ENCODE data around the gene MRPS27.
"Not testable (repeated sequence)": the region's sequence is repeated elsewhere in the genome, so short reads cannot be mapped to it uniquely, and the experiment has no call there.

The MRPS27 gene

GRCh38 chr5:72194846-72195245 is 125.2 kb downstream of the MRPS27 start:
- no peak for FAIRE-seq

DNA sequence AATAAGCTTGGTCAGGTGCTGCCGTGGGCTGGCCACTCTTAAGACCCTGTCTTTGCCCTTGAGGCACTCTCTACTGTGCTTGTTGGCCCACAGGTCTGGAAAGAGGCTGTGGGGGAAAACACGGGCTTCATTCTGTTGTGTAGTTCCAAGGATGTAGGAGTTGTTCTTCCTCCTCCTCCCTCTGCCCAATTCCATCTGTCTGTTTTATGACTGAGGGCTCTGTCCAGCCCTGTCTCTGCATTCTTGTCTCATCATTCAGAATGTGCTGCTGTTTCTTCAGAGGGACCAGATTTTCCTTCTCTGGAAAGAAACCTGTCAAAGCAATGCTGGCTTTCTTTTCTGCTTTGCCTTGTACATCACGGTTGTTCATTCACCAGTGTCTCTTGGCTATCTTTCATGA is 128.6 kb downstream of the MRPS27 start:
- no peak for FAIRE-seq

GRCh38 chr5:72189146-72189545 is 130.9 kb downstream of the MRPS27 start:
- FAIRE-seq, result no peak

- FAIRE-seq, result no peak
Measured at GRCh38 chr5:72188166-72188565, 131.9 kb downstream of the MRPS27 start.

DNA sequence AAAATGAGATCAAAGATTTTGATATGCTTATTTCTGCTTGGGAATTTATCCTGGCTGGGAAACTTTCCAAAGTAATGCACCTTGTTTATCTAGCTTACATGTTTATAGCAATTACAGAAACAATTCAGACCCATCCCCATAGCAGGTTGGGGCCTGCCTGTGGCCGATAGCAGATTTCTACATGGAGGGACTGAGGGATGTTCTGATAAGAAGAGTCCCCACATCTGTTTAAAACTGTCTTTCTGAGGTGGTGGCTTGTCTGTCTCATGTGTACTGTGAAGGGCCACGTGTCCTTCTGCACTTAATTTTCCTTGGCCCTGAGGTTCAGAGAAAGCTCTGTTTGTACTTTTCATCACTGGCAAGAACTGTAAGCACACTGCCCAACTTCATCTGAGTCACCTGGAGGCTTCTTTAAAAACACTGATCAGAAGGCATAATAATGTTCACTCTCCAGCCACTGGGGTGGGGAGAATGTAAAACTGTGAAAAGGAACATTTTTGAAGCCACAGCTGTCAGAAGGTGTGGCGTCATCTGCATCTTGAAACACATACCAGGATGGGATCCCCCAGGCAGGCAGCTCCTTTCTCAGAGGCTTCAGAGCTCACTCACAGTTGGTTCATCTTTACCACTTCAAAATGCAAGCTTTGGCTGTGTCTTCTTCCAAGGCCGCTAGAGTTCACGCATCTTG is 132.5 kb downstream of the MRPS27 start:
- no peak for FAIRE-seq

- no peak for FAIRE-seq
Measured at GRCh38 chr5:72185496-72186329, 134.3 kb downstream of the MRPS27 start.

DNA sequence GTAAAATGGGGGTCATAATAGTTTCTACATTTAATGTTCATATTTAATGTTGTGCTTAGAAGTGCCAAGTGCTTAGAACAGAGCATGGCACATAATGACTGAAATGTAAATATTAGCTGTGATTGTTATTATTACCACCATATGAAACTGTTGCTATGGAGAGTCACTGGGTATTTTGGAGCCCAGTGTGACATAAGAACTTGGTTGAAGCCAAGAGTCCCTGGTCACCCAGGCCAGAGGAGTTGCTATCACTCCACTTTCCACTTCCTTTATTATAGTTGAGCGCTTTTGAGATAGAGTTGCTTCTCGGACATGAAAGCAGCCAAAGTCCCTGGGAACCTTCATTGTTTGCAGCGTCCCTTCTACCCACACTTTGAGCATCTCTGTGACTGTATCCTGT is 135.6 kb downstream of the MRPS27 start:
- no peak for FAIRE-seq

GRCh38 chr5:72183101-72183520 is 136.9 kb downstream of the MRPS27 start:
- FAIRE-seq, result no peak

DNA sequence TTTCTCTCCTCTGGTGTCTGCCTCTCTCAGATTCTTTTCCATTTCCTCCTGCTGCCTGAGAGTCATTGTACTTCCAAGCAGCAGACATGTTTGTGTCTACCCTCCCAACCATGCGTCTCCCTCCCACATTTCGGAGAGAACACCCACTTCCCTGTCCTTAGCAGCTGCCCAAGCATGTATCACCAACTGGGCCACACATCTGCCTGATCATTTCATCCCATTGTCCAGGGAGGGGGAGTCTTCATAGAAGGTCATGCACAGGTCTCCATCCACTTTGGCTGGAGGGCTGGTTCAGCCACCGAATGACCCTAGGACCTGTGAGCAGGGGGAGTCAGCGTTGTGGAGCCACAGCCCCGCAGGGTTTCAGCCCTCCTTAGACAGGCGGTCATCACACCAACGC is 137.4 kb downstream of the MRPS27 start:
- FAIRE-seq, result no peak

DNA sequence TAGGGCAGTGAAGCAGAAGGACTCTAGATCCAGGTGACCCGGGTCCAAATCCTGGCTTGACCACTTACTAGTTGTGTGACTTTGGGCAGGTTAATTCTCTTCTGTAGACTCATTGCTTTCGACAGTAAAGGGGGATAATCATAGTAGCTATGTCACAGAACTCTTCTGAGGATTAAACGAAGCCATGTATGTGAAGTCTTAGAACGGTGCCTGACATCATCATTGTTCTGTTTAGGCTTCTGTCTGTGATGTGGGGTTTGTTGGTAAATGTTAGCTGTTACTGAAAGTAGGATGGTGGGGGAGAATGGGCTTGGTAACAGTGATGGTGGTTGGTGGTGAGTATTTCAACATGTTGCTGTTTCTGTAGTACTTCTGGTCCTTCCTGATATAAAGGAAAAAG is 139.1 kb downstream of the MRPS27 start:
- no peak for FAIRE-seq

GRCh38 chr5:72179816-72180440 is 140.1 kb downstream of the MRPS27 start:
- FAIRE-seq, result no peak

DNA sequence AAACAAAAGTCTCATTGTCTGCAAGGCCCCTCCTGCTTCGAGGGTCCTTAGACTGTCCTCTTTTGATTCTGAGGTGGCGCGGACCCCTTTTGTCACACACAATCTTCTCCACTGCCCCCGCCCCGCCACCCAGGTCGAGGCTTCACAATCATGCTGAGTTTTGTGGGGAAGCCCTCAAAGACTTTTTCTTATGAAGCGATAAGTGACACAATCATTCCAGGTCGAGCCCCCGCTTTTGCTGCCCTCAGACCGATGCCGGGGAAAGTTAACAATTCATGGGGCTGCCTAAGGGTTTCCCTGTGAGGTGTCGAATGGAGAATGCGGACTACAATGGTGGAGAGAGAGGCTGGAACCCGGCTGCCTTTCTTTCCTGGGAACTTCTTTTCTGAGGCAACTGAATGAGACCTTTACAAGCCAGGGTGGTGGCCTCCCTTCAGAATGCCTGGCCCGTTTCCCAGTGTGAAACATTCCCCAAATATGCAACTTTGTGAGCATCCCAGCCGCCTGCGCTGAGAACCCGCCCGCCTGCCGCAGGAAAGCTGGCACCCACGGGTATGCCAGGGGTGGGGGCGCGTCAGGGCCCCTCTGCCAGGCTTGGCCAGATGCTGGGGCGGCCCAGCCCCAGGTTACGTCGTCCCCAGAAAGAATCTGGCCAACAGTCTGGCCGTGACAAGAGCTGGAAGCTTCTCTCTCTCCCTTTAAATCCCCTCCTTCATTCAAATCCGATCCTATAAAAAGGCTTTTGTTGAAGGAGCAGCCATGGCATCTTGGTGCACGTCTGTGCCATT is 140.8 kb downstream of the MRPS27 start:
- FAIRE-seq, result no peak

GRCh38 chr5:72177538-72177937 is 142.5 kb downstream of the MRPS27 start:
- no peak for FAIRE-seq

GRCh38 chr5:72172786-72173185 is 147.3 kb downstream of the MRPS27 start:
- FAIRE-seq, result no peak

DNA sequence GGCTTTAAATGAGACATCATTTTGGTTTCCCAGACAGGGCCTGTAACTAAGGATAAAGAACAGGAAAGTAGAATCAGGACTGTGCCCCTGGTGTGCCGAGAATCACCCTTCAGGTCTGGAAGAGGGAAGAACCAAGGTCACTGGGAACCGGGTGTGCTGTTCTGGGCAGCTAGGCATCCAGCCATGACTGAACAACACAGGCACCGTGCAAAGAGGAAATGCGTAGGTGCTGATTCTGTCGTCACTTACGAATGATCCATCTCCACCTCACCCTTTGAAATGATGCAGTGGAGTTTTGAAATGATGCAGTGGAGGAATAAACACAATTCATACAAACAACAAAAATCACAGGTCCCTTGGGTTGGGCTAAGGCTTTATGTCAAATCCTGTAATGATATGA is 148.4 kb downstream of the MRPS27 start:
- no peak for FAIRE-seq

DNA sequence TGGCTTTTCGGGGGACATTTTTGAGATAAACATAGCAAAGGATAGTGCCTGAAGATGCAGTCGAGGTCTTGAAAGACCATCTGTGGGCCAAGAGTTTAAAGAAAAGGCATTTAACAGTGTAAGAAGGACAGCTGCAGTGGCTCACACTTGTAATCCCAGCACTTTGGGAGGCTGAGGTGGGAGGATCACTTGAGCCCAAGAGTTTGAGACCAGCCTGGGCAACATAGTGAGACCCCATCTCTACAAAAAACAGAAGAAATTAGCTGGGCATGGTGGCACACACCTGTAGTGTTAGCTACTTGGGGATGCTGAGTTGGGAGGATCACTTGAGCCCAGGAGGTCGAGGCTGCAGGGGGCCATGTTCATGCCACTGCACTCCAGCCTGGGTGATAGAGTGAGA is 148.9 kb downstream of the MRPS27 start:
- FAIRE-seq, result not testable (repeated sequence)

DNA sequence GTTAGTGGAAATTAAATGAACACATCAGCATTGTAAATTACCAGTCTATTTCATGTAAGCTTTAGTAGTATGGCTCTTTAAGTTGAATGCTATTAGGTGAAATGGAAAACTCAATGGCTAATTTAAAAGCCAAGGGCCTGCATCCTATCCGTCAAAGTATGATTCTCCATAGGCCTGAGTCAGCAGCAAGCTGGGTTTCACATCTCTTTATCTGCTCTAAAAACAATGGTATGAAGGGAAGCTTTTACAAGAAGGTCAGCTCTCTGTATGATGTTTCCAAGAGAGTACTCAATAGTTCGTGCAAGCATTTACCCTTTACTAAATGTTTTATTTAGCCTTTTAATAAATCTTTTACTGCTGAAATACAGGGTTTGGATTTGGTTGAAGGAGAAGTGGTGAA is 149.9 kb downstream of the MRPS27 start:
- no peak for FAIRE-seq
